Hepatocyte (in vitro differentiated cells): Measurements from ENCODE around the gene SHC4.

Experiments
- EZH2 ChIP-seq: fragments of 200-600 bp; sonication (generic); IDR thresholded peaks from 2 replicates; pipeline ENCODE4 v1.6.1; 2016; ENCODE audit warnings: antibody characterized with exemption, mild to moderate bottlenecking, borderline replicate concordance
- EZH2phosphoT487 ChIP-seq: fragments of 200-600 bp; sonication (generic); IDR thresholded peaks from one replicate; pipeline ENCODE4 v1.6.1; 2018; ENCODE audit warnings: antibody characterized with exemption, mild to moderate bottlenecking, low read depth, moderate library complexity; ENCODE audit not compliant: unreplicated experiment, severe bottlenecking
- TF ChIP-seq, protein P1 (sequence below): fragments of 200-600 bp; sonication (generic); IDR thresholded peaks from 2 replicates; pipeline ENCODE4 v1.5.1; 2016; ENCODE audit warnings: antibody characterized with exemption, mild to moderate bottlenecking; ENCODE audit not compliant: poor library complexity

DNA sequence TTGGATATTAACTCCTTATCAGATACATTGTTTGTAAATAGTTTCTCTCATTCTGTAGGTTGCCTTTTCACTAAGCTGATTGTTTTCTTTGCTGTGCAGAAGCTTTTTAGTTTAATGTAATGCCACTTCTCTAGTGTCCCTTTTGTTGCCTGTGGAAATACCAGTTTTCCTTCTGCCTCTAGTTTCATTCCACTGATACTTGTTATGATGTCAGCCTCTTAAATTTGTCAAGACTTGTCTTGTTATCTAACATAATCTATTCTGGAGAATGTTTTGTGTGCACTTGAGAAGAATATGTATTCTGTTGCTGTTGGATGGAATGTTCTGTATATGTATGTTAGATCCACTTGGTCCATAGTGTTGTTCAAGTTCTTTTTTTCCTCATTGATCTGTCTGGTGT, 134.8 kb downstream of the SHC4 start:
- TF ChIP-seq, protein P1, sequence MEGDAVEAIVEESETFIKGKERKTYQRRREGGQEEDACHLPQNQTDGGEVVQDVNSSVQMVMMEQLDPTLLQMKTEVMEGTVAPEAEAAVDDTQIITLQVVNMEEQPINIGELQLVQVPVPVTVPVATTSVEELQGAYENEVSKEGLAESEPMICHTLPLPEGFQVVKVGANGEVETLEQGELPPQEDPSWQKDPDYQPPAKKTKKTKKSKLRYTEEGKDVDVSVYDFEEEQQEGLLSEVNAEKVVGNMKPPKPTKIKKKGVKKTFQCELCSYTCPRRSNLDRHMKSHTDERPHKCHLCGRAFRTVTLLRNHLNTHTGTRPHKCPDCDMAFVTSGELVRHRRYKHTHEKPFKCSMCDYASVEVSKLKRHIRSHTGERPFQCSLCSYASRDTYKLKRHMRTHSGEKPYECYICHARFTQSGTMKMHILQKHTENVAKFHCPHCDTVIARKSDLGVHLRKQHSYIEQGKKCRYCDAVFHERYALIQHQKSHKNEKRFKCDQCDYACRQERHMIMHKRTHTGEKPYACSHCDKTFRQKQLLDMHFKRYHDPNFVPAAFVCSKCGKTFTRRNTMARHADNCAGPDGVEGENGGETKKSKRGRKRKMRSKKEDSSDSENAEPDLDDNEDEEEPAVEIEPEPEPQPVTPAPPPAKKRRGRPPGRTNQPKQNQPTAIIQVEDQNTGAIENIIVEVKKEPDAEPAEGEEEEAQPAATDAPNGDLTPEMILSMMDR: no peak
- no peak for TF ChIP-seq EZH2
- no peak for TF ChIP-seq EZH2phosphoT487
